Panc1 (cell line): Measurements from ENCODE around the gene ENOSF1.

ENCODE experiments used
- POLR2AphosphoS5 ChIP-seq: IDR thresholded peaks from 2 replicates; pipeline ENCODE4 v1.6.1; 2012; ENCODE audit warnings: mild to moderate bottlenecking, low read depth, low read length, moderate library complexity
- SIN3A ChIP-seq: IDR thresholded peaks from 2 replicates; pipeline ENCODE4 v1.6.1; 2012; ENCODE audit warnings: low read depth, mild to moderate bottlenecking, low read length, moderate library complexity, borderline replicate concordance; ENCODE audit not compliant: insufficient read depth
- TCF7L2 ChIP-seq: IDR thresholded peaks from 2 replicates; pipeline ENCODE4 v1.6.1; 2011; ENCODE audit warnings: mild to moderate bottlenecking, low read depth, low read length, inconsistent platforms
- TF ChIP-seq, protein P1 (sequence below): fragments of 450-650 bp; IDR thresholded peaks from 2 replicates; pipeline ENCODE4 v1.5.1; 2017; ENCODE audit warnings: mild to moderate bottlenecking
- TF ChIP-seq, protein P2 (sequence below), 2 experiments: IDR thresholded peaks; 2 replicates each; pipeline ENCODE4 v1.6.1; 2011 to 2012; ENCODE audit warnings: low read depth in 2 of 2, control low read depth in 1 of 2, low read length in 1 of 2, mild to moderate bottlenecking in 1 of 2, moderate library complexity in 1 of 2; ENCODE audit not compliant: insufficient read depth in 1 of 2

DNA sequence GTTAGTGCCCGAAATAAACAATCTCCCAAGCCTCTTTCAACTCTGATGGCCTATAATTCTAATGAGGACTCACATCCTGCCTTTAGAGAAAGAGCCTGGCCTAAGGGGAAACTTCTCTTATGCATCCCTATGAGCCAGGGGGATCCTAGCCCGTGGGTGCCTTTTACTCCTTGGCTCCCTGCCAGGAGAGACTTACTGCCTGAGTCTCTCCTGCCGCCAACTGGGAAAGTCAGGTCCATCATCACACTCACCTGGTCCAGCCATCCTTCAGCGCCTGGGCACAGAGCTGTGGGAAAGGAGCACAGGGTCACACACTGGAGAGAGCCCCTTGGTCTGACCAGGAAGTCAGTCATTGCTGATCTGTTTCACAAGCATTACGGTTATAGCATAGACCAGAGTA lies 24.1 kb downstream of the ENOSF1 start:
- TF ChIP-seq, protein P1, sequence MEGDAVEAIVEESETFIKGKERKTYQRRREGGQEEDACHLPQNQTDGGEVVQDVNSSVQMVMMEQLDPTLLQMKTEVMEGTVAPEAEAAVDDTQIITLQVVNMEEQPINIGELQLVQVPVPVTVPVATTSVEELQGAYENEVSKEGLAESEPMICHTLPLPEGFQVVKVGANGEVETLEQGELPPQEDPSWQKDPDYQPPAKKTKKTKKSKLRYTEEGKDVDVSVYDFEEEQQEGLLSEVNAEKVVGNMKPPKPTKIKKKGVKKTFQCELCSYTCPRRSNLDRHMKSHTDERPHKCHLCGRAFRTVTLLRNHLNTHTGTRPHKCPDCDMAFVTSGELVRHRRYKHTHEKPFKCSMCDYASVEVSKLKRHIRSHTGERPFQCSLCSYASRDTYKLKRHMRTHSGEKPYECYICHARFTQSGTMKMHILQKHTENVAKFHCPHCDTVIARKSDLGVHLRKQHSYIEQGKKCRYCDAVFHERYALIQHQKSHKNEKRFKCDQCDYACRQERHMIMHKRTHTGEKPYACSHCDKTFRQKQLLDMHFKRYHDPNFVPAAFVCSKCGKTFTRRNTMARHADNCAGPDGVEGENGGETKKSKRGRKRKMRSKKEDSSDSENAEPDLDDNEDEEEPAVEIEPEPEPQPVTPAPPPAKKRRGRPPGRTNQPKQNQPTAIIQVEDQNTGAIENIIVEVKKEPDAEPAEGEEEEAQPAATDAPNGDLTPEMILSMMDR = no peak
- TF ChIP-seq POLR2AphosphoS5 (no peak), SIN3A (no peak), TCF7L2 (no peak)
- TF ChIP-seq, protein P2, sequence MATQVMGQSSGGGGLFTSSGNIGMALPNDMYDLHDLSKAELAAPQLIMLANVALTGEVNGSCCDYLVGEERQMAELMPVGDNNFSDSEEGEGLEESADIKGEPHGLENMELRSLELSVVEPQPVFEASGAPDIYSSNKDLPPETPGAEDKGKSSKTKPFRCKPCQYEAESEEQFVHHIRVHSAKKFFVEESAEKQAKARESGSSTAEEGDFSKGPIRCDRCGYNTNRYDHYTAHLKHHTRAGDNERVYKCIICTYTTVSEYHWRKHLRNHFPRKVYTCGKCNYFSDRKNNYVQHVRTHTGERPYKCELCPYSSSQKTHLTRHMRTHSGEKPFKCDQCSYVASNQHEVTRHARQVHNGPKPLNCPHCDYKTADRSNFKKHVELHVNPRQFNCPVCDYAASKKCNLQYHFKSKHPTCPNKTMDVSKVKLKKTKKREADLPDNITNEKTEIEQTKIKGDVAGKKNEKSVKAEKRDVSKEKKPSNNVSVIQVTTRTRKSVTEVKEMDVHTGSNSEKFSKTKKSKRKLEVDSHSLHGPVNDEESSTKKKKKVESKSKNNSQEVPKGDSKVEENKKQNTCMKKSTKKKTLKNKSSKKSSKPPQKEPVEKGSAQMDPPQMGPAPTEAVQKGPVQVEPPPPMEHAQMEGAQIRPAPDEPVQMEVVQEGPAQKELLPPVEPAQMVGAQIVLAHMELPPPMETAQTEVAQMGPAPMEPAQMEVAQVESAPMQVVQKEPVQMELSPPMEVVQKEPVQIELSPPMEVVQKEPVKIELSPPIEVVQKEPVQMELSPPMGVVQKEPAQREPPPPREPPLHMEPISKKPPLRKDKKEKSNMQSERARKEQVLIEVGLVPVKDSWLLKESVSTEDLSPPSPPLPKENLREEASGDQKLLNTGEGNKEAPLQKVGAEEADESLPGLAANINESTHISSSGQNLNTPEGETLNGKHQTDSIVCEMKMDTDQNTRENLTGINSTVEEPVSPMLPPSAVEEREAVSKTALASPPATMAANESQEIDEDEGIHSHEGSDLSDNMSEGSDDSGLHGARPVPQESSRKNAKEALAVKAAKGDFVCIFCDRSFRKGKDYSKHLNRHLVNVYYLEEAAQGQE (IDR thresholded peaks at IDR 0.05; ENCODE audit: insufficient read depth in 1 of 2, low read depth in 2 of 2, low read length in 1 of 2) = no peak
